ENCODE data around the gene NAALADL2.

NAALADL2 gene

GRCh38 chr3:175478301-175478700 is 619.2 kb downstream of the NAALADL2 start:
- Histone ChIP-seq H3K36me3 (ENCODE audit: control insufficient read depth, insufficient read depth, low read length) (no peaks in the 10 kb centered on the region), H3K4me1 (ENCODE audit: control insufficient read depth, low read depth, low read length) (no peaks in the 10 kb centered on the region), H3K79me2 (ENCODE audit: control insufficient read depth, insufficient read depth, low read length) (no peaks in the 10 kb centered on the region), H3K4me2 (ENCODE audit: low read length) (no peak overlapping the region), H3K56ac (ENCODE audit: low read length) (no peak overlapping the region), H3K79me1 (ENCODE audit: low read length) (no peaks in the 10 kb centered on the region), H4K8ac (ENCODE audit: low read depth, low read length) (no peak overlapping the region), H3K27me3 (ENCODE audit: insufficient read depth, low read length, poor library complexity) (no peaks in the 10 kb centered on the region), H2AK5ac (ENCODE audit: low read length) (no peak overlapping the region), H3K23ac (ENCODE audit: low read length) (no peak overlapping the region), H4K5ac (ENCODE audit: low read length) (no peak overlapping the region), H3K4me3 (ENCODE audit: low read length) (no peak overlapping the region), H3K18ac (ENCODE audit: low read length) (no peak overlapping the region), H3K27ac (ENCODE audit: low read depth, low read length) (no peak overlapping the region), H3K4ac (ENCODE audit: low read depth, low read length) (no peak overlapping the region), H2BK120ac (ENCODE audit: low read depth, low read length) (no peak overlapping the region), H3K9ac (ENCODE audit: low read length) (no peak overlapping the region), H2BK5ac (ENCODE audit: low read length) (no peak overlapping the region), H2BK15ac (replicated peaks; ENCODE audit: low read depth) (no peak overlapping the region)
- no peak for DNase-seq
- no CpG with 5 or more reads among the region's 2 CpGs for WGBS (ENCODE audit: extremely low coverage, insufficient coverage, low lambda C conversion rate)

- no peaks in the 10 kb centered on the region for H3K27me3 ChIP-seq (ENCODE audit: insufficient read depth, low read length, poor library complexity)
- H3K9ac ChIP-seq (ENCODE audit: low read length), result no peak overlapping the region
- H2BK5ac ChIP-seq (ENCODE audit: low read length), result no peak overlapping the region
- no peak overlapping the region for H2BK120ac ChIP-seq (ENCODE audit: low read depth, low read length)
- no peak overlapping the region for H3K18ac ChIP-seq (ENCODE audit: low read length)
- no peak for DNase-seq
- no peak overlapping the region for H4K8ac ChIP-seq (ENCODE audit: low read depth, low read length)
- H3K79me1 ChIP-seq (ENCODE audit: low read length), result no peaks in the 10 kb centered on the region
- no peaks in the 10 kb centered on the region for H3K4me1 ChIP-seq (ENCODE audit: control insufficient read depth, low read depth, low read length)
- H4K5ac ChIP-seq (ENCODE audit: low read length), result no peak overlapping the region
- H3K4me3 ChIP-seq (ENCODE audit: low read length), result no peak overlapping the region
- H3K4me2 ChIP-seq (ENCODE audit: low read length), result no peak overlapping the region
- no peak overlapping the region for H3K23ac ChIP-seq (ENCODE audit: low read length)
- no peaks in the 10 kb centered on the region for H3K79me2 ChIP-seq (ENCODE audit: control insufficient read depth, insufficient read depth, low read length)
- no peaks in the 10 kb centered on the region for H3K36me3 ChIP-seq (ENCODE audit: control insufficient read depth, insufficient read depth, low read length)
- H3K27ac ChIP-seq (ENCODE audit: low read depth, low read length), result no peak overlapping the region
- no peak overlapping the region for H2AK5ac ChIP-seq (ENCODE audit: low read length)
- H2BK15ac ChIP-seq (replicated peaks; ENCODE audit: low read depth), result no peak overlapping the region
- H3K56ac ChIP-seq (ENCODE audit: low read length), result no peak overlapping the region
- no CpG with 5 or more reads among the region's 2 CpGs for WGBS (ENCODE audit: extremely low coverage, insufficient coverage, low lambda C conversion rate)
- no peak overlapping the region for H3K4ac ChIP-seq (ENCODE audit: low read depth, low read length)
Observed at GRCh38 chr3:175479175-175479574, 620.0 kb downstream of the NAALADL2 start.

DNA sequence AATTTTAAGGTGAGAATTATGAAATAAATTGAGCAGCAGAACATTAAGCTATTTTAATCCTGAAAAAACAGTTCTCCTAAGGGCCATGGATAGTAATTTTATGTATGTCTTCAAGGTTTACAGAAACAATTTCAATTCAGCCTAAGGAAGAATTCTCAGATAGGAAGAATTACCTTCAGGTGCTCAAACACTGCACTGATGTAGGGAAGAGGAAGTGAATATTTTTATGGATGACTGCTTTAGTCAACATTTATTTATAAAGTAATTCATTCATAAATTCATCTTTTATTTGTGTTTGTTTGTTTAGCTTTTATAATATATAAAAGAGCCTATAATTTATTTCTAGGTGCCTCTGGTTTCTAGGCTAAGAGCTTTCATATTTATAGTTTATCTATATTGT is 620.7 kb downstream of the NAALADL2 start:
- H3K36me3 ChIP-seq (ENCODE audit: control insufficient read depth, insufficient read depth, low read length), result no peaks in the 10 kb centered on the region
- H3K4me2 ChIP-seq (ENCODE audit: low read length), result no peak overlapping the region
- H3K4ac ChIP-seq (ENCODE audit: low read depth, low read length), result no peak overlapping the region
- no peak overlapping the region for H2BK15ac ChIP-seq (replicated peaks; ENCODE audit: low read depth)
- no peak overlapping the region for H3K56ac ChIP-seq (ENCODE audit: low read length)
- no peak overlapping the region for H3K9ac ChIP-seq (ENCODE audit: low read length)
- no peak overlapping the region for H3K18ac ChIP-seq (ENCODE audit: low read length)
- H3K4me3 ChIP-seq (ENCODE audit: low read length), result no peak overlapping the region
- no peaks in the 10 kb centered on the region for H3K79me2 ChIP-seq (ENCODE audit: control insufficient read depth, insufficient read depth, low read length)
- no peak overlapping the region for H2AK5ac ChIP-seq (ENCODE audit: low read length)
- no peak overlapping the region for H2BK5ac ChIP-seq (ENCODE audit: low read length)
- H3K27ac ChIP-seq (ENCODE audit: low read depth, low read length), result no peak overlapping the region
- H2BK120ac ChIP-seq (ENCODE audit: low read depth, low read length), result no peak overlapping the region
- H3K27me3 ChIP-seq (ENCODE audit: insufficient read depth, low read length, poor library complexity), result no peaks in the 10 kb centered on the region
- no peak overlapping the region for H4K5ac ChIP-seq (ENCODE audit: low read length)
- H3K23ac ChIP-seq (ENCODE audit: low read length), result no peak overlapping the region
- H3K4me1 ChIP-seq (ENCODE audit: control insufficient read depth, low read depth, low read length), result no peaks in the 10 kb centered on the region
- no peak overlapping the region for H4K8ac ChIP-seq (ENCODE audit: low read depth, low read length)
- no peak for DNase-seq
- no peaks in the 10 kb centered on the region for H3K79me1 ChIP-seq (ENCODE audit: low read length)

- no peak for DNase-seq
- WGBS (ENCODE audit: extremely low coverage, insufficient coverage, low lambda C conversion rate), result no CpG with 5 or more reads among the region's 2 CpGs
- H4K5ac ChIP-seq (ENCODE audit: low read length), result no peak overlapping the region
- no peak overlapping the region for H2AK5ac ChIP-seq (ENCODE audit: low read length)
- H2BK15ac ChIP-seq (replicated peaks; ENCODE audit: low read depth), result no peak overlapping the region
- H3K4me2 ChIP-seq (ENCODE audit: low read length), result no peak overlapping the region
- no peaks in the 10 kb centered on the region for H3K4me1 ChIP-seq (ENCODE audit: control insufficient read depth, low read depth, low read length)
- no peaks in the 10 kb centered on the region for H3K27me3 ChIP-seq (ENCODE audit: insufficient read depth, low read length, poor library complexity)
- H3K18ac ChIP-seq (ENCODE audit: low read length), result no peak overlapping the region
- no peak overlapping the region for H3K9ac ChIP-seq (ENCODE audit: low read length)
- no peak overlapping the region for H3K27ac ChIP-seq (ENCODE audit: low read depth, low read length)
- no peaks in the 10 kb centered on the region for H3K79me2 ChIP-seq (ENCODE audit: control insufficient read depth, insufficient read depth, low read length)
- H3K36me3 ChIP-seq (ENCODE audit: control insufficient read depth, insufficient read depth, low read length), result no peaks in the 10 kb centered on the region
- no peak overlapping the region for H2BK120ac ChIP-seq (ENCODE audit: low read depth, low read length)
- no peak overlapping the region for H3K4ac ChIP-seq (ENCODE audit: low read depth, low read length)
- no peaks in the 10 kb centered on the region for H3K79me1 ChIP-seq (ENCODE audit: low read length)
- no peak overlapping the region for H3K4me3 ChIP-seq (ENCODE audit: low read length)
- no peak overlapping the region for H3K23ac ChIP-seq (ENCODE audit: low read length)
- no peak overlapping the region for H2BK5ac ChIP-seq (ENCODE audit: low read length)
- no peak overlapping the region for H3K56ac ChIP-seq (ENCODE audit: low read length)
- H4K8ac ChIP-seq (ENCODE audit: low read depth, low read length), result no peak overlapping the region
Observed at GRCh38 chr3:175484666-175485065, 625.5 kb downstream of the NAALADL2 start.

DNA sequence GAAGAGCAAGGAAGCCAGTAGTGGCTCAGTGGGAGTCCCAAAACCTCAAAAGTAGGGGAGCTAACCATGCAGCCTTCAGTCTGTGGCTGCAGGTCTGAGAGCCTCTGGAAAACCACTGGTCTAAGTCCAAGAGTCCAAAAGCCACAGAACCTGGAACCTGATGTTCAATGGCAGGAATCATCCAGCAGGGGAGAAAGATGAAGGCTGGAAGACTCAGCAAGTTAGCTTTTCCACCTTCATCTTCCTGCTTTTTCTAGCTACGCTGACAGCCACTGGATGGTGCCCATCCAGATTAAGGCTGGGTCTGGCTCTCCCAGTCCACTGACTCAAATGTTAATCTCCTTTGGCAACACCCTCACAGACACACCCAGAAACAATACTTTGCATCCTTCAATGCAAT is 626.3 kb downstream of the NAALADL2 start:
- H3K79me2 ChIP-seq (ENCODE audit: control insufficient read depth, insufficient read depth, low read length), result no peaks in the 10 kb centered on the region
- no peaks in the 10 kb centered on the region for H3K4me1 ChIP-seq (ENCODE audit: control insufficient read depth, low read depth, low read length)
- no peaks in the 10 kb centered on the region for H3K79me1 ChIP-seq (ENCODE audit: low read length)
- H3K4me3 ChIP-seq (ENCODE audit: low read length), result no peak overlapping the region
- H3K56ac ChIP-seq (ENCODE audit: low read length), result no peak overlapping the region
- H2BK120ac ChIP-seq (ENCODE audit: low read depth, low read length), result no peak overlapping the region
- no peaks in the 10 kb centered on the region for H3K27me3 ChIP-seq (ENCODE audit: insufficient read depth, low read length, poor library complexity)
- H3K36me3 ChIP-seq (ENCODE audit: control insufficient read depth, insufficient read depth, low read length), result no peaks in the 10 kb centered on the region
- H3K27ac ChIP-seq (ENCODE audit: low read depth, low read length), result no peak overlapping the region
- H3K9ac ChIP-seq (ENCODE audit: low read length), result no peak overlapping the region
- H3K4ac ChIP-seq (ENCODE audit: low read depth, low read length), result no peak overlapping the region
- WGBS (ENCODE audit: extremely low coverage, insufficient coverage, low lambda C conversion rate), result no CpG with 5 or more reads among the region's 1 CpG
- H2BK5ac ChIP-seq (ENCODE audit: low read length), result no peak overlapping the region
- H2AK5ac ChIP-seq (ENCODE audit: low read length), result no peak overlapping the region
- H4K8ac ChIP-seq (ENCODE audit: low read depth, low read length), result no peak overlapping the region
- no peak overlapping the region for H3K23ac ChIP-seq (ENCODE audit: low read length)
- no peak overlapping the region for H3K18ac ChIP-seq (ENCODE audit: low read length)
- no peak overlapping the region for H3K4me2 ChIP-seq (ENCODE audit: low read length)
- peak; percentile 6 for DNase-seq
- H2BK15ac ChIP-seq (replicated peaks; ENCODE audit: low read depth), result no peak overlapping the region
- H4K5ac ChIP-seq (ENCODE audit: low read length), result no peak overlapping the region

- Histone ChIP-seq H3K4me1 (ENCODE audit: control insufficient read depth, low read depth, low read length) (no peaks in the 10 kb centered on the region), H3K23ac (ENCODE audit: low read length) (no peak overlapping the region), H3K18ac (ENCODE audit: low read length) (no peak overlapping the region), H2BK15ac (replicated peaks; ENCODE audit: low read depth) (no peak overlapping the region), H3K4ac (ENCODE audit: low read depth, low read length) (no peak overlapping the region), H3K79me1 (ENCODE audit: low read length) (no peaks in the 10 kb centered on the region), H4K5ac (ENCODE audit: low read length) (no peak overlapping the region), H3K27me3 (ENCODE audit: insufficient read depth, low read length, poor library complexity) (no peaks in the 10 kb centered on the region), H3K27ac (ENCODE audit: low read depth, low read length) (no peak overlapping the region), H3K36me3 (ENCODE audit: control insufficient read depth, insufficient read depth, low read length) (no peaks in the 10 kb centered on the region), H2BK5ac (ENCODE audit: low read length) (no peak overlapping the region), H3K79me2 (ENCODE audit: control insufficient read depth, insufficient read depth, low read length) (no peaks in the 10 kb centered on the region), H3K56ac (ENCODE audit: low read length) (no peak overlapping the region), H3K9ac (ENCODE audit: low read length) (no peak overlapping the region), H3K4me3 (ENCODE audit: low read length) (no peak overlapping the region), H4K8ac (ENCODE audit: low read depth, low read length) (no peak overlapping the region), H2BK120ac (ENCODE audit: low read depth, low read length) (no peak overlapping the region), H2AK5ac (ENCODE audit: low read length) (no peak overlapping the region), H3K4me2 (ENCODE audit: low read length) (no peak overlapping the region)
- WGBS (ENCODE audit: extremely low coverage, insufficient coverage, low lambda C conversion rate), result no CpG with 5 or more reads among the region's 6 CpGs
- no peak for DNase-seq
Observed at GRCh38 chr3:175486255-175486654, 627.1 kb downstream of the NAALADL2 start.

All from mesendoderm (in vitro differentiated cells).